OCI-LY1 (cell line): Measurements from ENCODE around the gene SEC24B.
A peak's percentile ranks its signal among the peaks of the same experiment; 100 is the strongest.

ENCODE experiments used
- H2AFZ ChIP-seq: fragments of 200-600 bp; sonication (generic), shearing (Covaris generic); 2 replicates; pipeline ENCODE4 v1.6.0; 2014; ENCODE audit warnings: antibody characterized with exemption, mild to moderate bottlenecking, low read length
- H3F3A ChIP-seq: fragments of 200-600 bp; sonication (generic), shearing (Covaris generic); 2 replicates; pipeline ENCODE4 v1.6.0; 2014; ENCODE audit warnings: mild to moderate bottlenecking, antibody characterized with exemption, low read length, moderate library complexity; ENCODE audit not compliant: insufficient read depth
- H3K27ac ChIP-seq: fragments of 200-600 bp; sonication (generic); 2 replicates; pipeline ENCODE4 v1.5.1; 2014; ENCODE audit warnings: low read length, mixed run types, mild to moderate bottlenecking, low read depth; ENCODE audit not compliant: poor library complexity, severe bottlenecking
- H3K27me3 ChIP-seq: fragments of 200-600 bp; sonication (generic); 2 replicates; pipeline ENCODE4 v1.6.0; 2014; ENCODE audit warnings: antibody characterized with exemption, mild to moderate bottlenecking, low read length, moderate library complexity; ENCODE audit not compliant: insufficient read depth
- H3K36me3 ChIP-seq: fragments of 200-600 bp; sonication (generic); 2 replicates; pipeline ENCODE4 v1.6.1; 2014; ENCODE audit warnings: mild to moderate bottlenecking, antibody characterized with exemption, low read length, moderate library complexity, mixed read lengths; ENCODE audit not compliant: insufficient read depth
- H3K4me1 ChIP-seq: fragments of 200-600 bp; sonication (generic); 2 replicates; pipeline ENCODE4 v1.5.1; 2014; ENCODE audit warnings: mild to moderate bottlenecking, low read length, moderate library complexity; ENCODE audit not compliant: insufficient read depth, severe bottlenecking
- H3K4me2 ChIP-seq: fragments of 200-600 bp; sonication (generic), shearing (Covaris generic); 2 replicates; pipeline ENCODE4 v1.6.1; 2014; ENCODE audit warnings: low read length
- H3K4me3 ChIP-seq: fragments of 200-600 bp; sonication (generic); 2 replicates; pipeline ENCODE4 v1.5.1; 2014; ENCODE audit warnings: low read length, low read depth, mild to moderate bottlenecking, mixed read lengths; ENCODE audit not compliant: poor library complexity, severe bottlenecking
- H3K79me2 ChIP-seq: fragments of 200-600 bp; shearing (Covaris generic); 2 replicates; pipeline ENCODE4 v1.6.1; 2016; ENCODE audit warnings: mixed run types, low read length, mixed read lengths; ENCODE audit not compliant: insufficient read depth
- H3K9ac ChIP-seq: fragments of 200-600 bp; sonication (generic), shearing (Covaris generic); 2 replicates; pipeline ENCODE4 v1.6.1; 2014; ENCODE audit warnings: mild to moderate bottlenecking, low read length, mixed read lengths
- H3K9me2 ChIP-seq: fragments of 200-600 bp; sonication (generic), shearing (Covaris generic); 2 replicates; pipeline ENCODE4 v1.6.1; 2014; ENCODE audit warnings: low read depth, mild to moderate bottlenecking, low read length, mixed read lengths
- H3K9me3 ChIP-seq: fragments of 200-600 bp; shearing (Covaris generic); 2 replicates; pipeline ENCODE4 v1.6.1; 2014; ENCODE audit warnings: low read length, mixed read lengths
- H4K20me1 ChIP-seq: fragments of 200-600 bp; sonication (generic), shearing (Covaris generic); 2 replicates; pipeline ENCODE4 v1.6.0; 2016; ENCODE audit warnings: mild to moderate bottlenecking, low read length; ENCODE audit not compliant: insufficient read depth
- EZH2 ChIP-seq: fragments of 200-600 bp; sonication (generic), shearing (Covaris generic); IDR thresholded peaks from 2 replicates; pipeline ENCODE4 v1.8.0; 2017; ENCODE audit warnings: borderline replicate concordance, mixed run types, mild to moderate bottlenecking, antibody characterized with exemption, low read length, moderate library complexity, mixed read lengths
- TF ChIP-seq, protein P1 (sequence below): fragments of 200-600 bp; sonication (generic), shearing (Covaris generic); IDR thresholded peaks from 2 replicates; pipeline ENCODE4 v1.5.1; 2017; ENCODE audit warnings: mild to moderate bottlenecking, antibody characterized with exemption, low read length, moderate library complexity, mixed read lengths

SEC24B gene

DNA sequence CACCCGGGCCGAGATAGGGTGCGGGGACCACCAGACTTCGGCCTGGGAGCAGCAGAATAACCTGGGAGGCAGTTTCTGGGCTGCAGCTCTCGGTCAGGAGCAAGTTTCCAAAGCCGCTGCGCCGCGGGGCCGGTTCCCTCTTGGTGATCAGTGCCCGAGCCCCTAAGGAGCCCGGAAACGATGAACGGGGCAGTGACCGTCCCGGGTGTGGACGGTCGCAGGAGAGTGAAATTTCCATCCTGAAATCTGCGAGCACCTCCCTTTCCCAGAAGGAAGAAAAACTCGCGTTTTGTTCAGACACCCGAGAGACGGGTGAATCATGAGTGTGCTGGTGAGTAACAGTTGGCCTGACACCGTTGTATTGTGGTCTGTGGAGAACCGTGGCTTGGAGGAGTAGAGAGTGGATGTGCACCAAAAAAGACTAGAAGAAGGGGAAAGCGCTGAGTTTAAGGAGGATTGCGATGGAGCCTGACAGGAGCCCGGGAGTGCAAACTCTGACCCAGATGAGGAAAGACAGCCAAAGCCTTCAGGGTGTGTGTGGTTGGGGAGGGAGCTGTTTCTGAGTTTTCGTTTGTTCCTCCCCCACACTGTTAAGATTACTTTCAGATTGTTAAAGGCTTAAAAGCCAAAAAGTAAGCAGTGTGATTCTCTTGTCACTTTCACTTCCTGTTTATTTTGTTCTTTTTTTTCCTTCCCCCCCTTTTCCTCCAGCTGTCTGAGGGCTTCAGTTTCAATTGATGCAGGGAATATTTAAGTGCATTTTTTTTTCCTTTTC is 127.3 kb downstream of the SEC24B start:
- H3F3A ChIP-seq: no peaks in the 10 kb centered on the region
- H3K4me1 ChIP-seq: peaks cover 56% of the 10 kb centered on the region
- no peak for TF ChIP-seq EZH2
- TF ChIP-seq, protein P1, sequence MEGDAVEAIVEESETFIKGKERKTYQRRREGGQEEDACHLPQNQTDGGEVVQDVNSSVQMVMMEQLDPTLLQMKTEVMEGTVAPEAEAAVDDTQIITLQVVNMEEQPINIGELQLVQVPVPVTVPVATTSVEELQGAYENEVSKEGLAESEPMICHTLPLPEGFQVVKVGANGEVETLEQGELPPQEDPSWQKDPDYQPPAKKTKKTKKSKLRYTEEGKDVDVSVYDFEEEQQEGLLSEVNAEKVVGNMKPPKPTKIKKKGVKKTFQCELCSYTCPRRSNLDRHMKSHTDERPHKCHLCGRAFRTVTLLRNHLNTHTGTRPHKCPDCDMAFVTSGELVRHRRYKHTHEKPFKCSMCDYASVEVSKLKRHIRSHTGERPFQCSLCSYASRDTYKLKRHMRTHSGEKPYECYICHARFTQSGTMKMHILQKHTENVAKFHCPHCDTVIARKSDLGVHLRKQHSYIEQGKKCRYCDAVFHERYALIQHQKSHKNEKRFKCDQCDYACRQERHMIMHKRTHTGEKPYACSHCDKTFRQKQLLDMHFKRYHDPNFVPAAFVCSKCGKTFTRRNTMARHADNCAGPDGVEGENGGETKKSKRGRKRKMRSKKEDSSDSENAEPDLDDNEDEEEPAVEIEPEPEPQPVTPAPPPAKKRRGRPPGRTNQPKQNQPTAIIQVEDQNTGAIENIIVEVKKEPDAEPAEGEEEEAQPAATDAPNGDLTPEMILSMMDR: no peak
- no peaks in the 10 kb centered on the region for H4K20me1 ChIP-seq
- H3K9ac ChIP-seq: peak overlapping the region; percentile 82
- H3K27me3 ChIP-seq: no peaks in the 10 kb centered on the region
- H2AFZ ChIP-seq: no peak overlapping the region
- no peaks in the 10 kb centered on the region for H3K9me2 ChIP-seq
- H3K27ac ChIP-seq: peak overlapping the region; percentile 91
- H3K36me3 ChIP-seq: peaks cover 9% of the 10 kb centered on the region
- no peaks in the 10 kb centered on the region for H3K9me3 ChIP-seq
- peaks cover 46% of the 10 kb centered on the region for H3K79me2 ChIP-seq
- H3K4me2 ChIP-seq: peak overlapping the region; percentile 69
- H3K4me3 ChIP-seq: peak overlapping the region; percentile 79

DNA sequence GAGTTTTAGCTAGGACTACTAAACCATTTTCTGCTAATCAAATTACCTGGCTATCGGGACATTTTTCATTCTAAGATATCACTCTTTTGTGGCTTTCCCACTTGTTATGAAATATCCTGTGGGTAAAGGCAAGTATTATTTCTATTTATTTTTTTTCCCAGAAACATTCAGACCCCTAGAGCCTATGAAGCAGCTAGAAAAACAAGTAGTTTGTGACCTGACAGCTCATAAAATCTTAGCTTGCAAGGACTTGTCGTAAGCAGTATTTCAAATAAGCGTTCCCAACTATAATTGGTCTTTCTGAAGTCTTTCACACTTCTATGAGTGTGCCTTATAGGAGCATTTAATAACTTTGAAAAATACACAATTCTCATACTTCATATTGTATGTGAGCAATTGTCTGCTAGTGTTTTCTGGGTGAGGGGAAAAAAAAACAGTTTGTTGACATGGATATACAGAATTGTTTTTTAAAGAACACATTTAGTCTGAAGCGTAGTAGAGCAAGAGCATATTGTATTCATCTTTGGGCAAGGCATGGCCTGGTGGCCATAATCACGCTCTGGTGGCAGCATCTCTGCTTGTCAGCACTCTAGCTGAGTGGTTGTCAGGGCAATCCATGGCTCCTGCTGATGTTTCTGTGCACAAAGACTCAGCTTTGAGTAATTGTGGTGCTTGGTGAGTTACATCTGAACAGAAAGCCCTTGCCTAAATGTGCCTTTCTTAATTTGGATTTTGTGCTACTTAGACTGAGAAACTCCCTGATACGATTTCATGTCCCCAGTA is 129.0 kb downstream of the SEC24B start:
- Histone ChIP-seq H4K20me1 (no peaks in the 10 kb centered on the region), H3F3A (no peaks in the 10 kb centered on the region), H3K9me3 (no peaks in the 10 kb centered on the region), H3K27me3 (no peaks in the 10 kb centered on the region), H3K4me1 (peaks cover 73% of the 10 kb centered on the region), H3K9ac (peak overlapping the region; percentile 82), H2AFZ (no peak overlapping the region), H3K4me3 (peak overlapping the region; percentile 79), H3K9me2 (no peaks in the 10 kb centered on the region), H3K36me3 (peaks cover 10% of the 10 kb centered on the region), H3K27ac (peak overlapping the region; percentile 91), H3K79me2 (peaks cover 56% of the 10 kb centered on the region), H3K4me2 (peak overlapping the region; percentile 69)
- TF ChIP-seq, protein P1: no peak
- no peak for TF ChIP-seq EZH2

GRCh38 chr4:109571494-109571893 is 137.9 kb downstream of the SEC24B start:
- H4K20me1 ChIP-seq: no peaks in the 10 kb centered on the region
- no peaks in the 10 kb centered on the region for H3K27me3 ChIP-seq
- H3K9me2 ChIP-seq: no peaks in the 10 kb centered on the region
- TF ChIP-seq, protein P1: no peak
- no peak for TF ChIP-seq EZH2
- peaks cover 85% of the 10 kb centered on the region for H3K79me2 ChIP-seq
- no peak overlapping the region for H3K4me2 ChIP-seq
- no peak overlapping the region for H3K4me3 ChIP-seq
- H3K9ac ChIP-seq: no peak overlapping the region
- H3K9me3 ChIP-seq: no peaks in the 10 kb centered on the region
- H3K36me3 ChIP-seq: peaks cover 29% of the 10 kb centered on the region
- H3K27ac ChIP-seq: no peak overlapping the region
- no peaks in the 10 kb centered on the region for H3F3A ChIP-seq
- no peak overlapping the region for H2AFZ ChIP-seq
- H3K4me1 ChIP-seq: peaks cover 22% of the 10 kb centered on the region
